ENCODE measurements around the gene CFAP210.

The CFAP210 gene

GRCh38 chr2:169713331-169713730 lies 19.1 kb upstream of the CFAP210 start:
- no peak overlapping the region for H3K9ac ChIP-seq (ENCODE audit: low read length)

GRCh38 chr2:169712791-169713227 lies 18.6 kb upstream of the CFAP210 start:
- no peak for TF ChIP-seq EZH2phosphoT487 (IDR thresholded peaks at IDR 0.05; ENCODE audit: low read depth)
- TF ChIP-seq, protein P1, sequence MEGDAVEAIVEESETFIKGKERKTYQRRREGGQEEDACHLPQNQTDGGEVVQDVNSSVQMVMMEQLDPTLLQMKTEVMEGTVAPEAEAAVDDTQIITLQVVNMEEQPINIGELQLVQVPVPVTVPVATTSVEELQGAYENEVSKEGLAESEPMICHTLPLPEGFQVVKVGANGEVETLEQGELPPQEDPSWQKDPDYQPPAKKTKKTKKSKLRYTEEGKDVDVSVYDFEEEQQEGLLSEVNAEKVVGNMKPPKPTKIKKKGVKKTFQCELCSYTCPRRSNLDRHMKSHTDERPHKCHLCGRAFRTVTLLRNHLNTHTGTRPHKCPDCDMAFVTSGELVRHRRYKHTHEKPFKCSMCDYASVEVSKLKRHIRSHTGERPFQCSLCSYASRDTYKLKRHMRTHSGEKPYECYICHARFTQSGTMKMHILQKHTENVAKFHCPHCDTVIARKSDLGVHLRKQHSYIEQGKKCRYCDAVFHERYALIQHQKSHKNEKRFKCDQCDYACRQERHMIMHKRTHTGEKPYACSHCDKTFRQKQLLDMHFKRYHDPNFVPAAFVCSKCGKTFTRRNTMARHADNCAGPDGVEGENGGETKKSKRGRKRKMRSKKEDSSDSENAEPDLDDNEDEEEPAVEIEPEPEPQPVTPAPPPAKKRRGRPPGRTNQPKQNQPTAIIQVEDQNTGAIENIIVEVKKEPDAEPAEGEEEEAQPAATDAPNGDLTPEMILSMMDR (IDR thresholded peaks at IDR 0.05; ENCODE audit: low read depth, low read length) = no peak

More at GRCh38 chr2:169713331-169713730, 19.1 kb upstream of the CFAP210 start:
- Histone ChIP-seq H3K27ac (ENCODE audit: low read length) (no peak overlapping the region), H3K79me2 (ENCODE audit: low read length) (no peaks in the 10 kb centered on the region), H3K4me3 (ENCODE audit: low read length) (no peak overlapping the region), H3K36me3 (replicated peaks; ENCODE audit: low read depth, low read length) (no peaks in the 10 kb centered on the region), H4K20me1 (ENCODE audit: insufficient read depth, low read length) (no peaks in the 10 kb centered on the region), H3K9me3 (ENCODE audit: insufficient read depth, low read length) (no peaks in the 10 kb centered on the region), H3K27me3 (ENCODE audit: low read depth, low read length) (no peaks in the 10 kb centered on the region), H3K4me2 (ENCODE audit: low read length) (no peak overlapping the region), H3K4me1 (ENCODE audit: low read length) (no peaks in the 10 kb centered on the region), H2AFZ (ENCODE audit: low read depth, low read length) (no peak overlapping the region)
- no peak for TF ChIP-seq EZH2phosphoT487 (IDR thresholded peaks at IDR 0.05; ENCODE audit: low read depth)
- TF ChIP-seq, protein P1 (IDR thresholded peaks at IDR 0.05; ENCODE audit: low read depth, low read length) = no peak

DNA sequence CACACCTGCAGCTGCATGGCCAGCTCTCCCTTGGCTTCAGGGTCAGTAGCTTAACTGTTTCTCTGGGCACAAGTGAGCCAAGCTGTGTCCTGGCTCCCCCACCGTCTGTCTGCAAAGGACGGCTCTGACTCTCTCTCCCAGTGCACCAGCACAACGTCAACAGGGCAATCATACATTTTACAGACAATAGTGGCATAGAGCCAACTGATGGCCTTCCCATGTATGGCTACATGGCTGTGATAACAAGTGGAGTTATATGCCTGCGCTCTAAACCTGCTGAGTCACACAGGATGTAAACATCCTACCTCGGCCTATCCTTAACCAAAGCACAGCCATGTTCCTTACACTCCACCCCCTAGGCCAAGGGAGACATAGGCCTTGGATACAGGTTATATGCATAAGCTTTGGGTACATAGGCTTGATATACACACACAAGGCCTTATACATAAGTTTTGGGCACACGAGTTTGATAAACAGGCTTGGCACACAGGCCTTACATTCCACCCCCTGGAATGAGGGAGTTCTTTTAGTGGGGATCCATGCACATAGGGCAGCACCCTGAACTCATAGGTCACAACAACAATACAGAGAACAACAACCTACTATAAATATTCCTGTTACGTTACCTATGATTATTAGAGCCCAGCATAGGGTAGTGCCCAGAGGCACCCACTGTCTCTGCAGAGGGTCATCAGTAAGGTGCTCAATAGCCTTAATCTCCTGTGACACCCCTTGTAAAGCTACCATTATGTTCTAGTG lies 17.7 kb upstream of the CFAP210 start:
- Histone ChIP-seq H3K9ac (ENCODE audit: low read length) (no peak overlapping the region), H3K79me2 (ENCODE audit: low read length) (no peaks in the 10 kb centered on the region), H2AFZ (ENCODE audit: low read depth, low read length) (no peak overlapping the region), H3K9me3 (ENCODE audit: insufficient read depth, low read length) (no peaks in the 10 kb centered on the region), H3K4me1 (ENCODE audit: low read length) (no peaks in the 10 kb centered on the region), H3K27ac (ENCODE audit: low read length) (no peak overlapping the region), H3K4me3 (ENCODE audit: low read length) (no peak overlapping the region), H3K36me3 (replicated peaks; ENCODE audit: low read depth, low read length) (no peaks in the 10 kb centered on the region), H3K4me2 (ENCODE audit: low read length) (no peak overlapping the region), H4K20me1 (ENCODE audit: insufficient read depth, low read length) (no peaks in the 10 kb centered on the region), H3K27me3 (ENCODE audit: low read depth, low read length) (no peaks in the 10 kb centered on the region)
- TF ChIP-seq, protein P1 (IDR thresholded peaks at IDR 0.05; ENCODE audit: low read depth, low read length) = no peak
- no peak for TF ChIP-seq EZH2phosphoT487 (IDR thresholded peaks at IDR 0.05; ENCODE audit: low read depth)

More at GRCh38 chr2:169712791-169713227, 18.6 kb upstream of the CFAP210 start:
- Histone ChIP-seq H3K4me3 (ENCODE audit: low read length) (no peak overlapping the region), H3K9ac (ENCODE audit: low read length) (no peak overlapping the region), H4K20me1 (ENCODE audit: insufficient read depth, low read length) (no peaks in the 10 kb centered on the region), H3K9me3 (ENCODE audit: insufficient read depth, low read length) (no peaks in the 10 kb centered on the region), H3K4me1 (ENCODE audit: low read length) (no peaks in the 10 kb centered on the region), H3K36me3 (replicated peaks; ENCODE audit: low read depth, low read length) (no peaks in the 10 kb centered on the region), H2AFZ (ENCODE audit: low read depth, low read length) (no peak overlapping the region), H3K4me2 (ENCODE audit: low read length) (no peak overlapping the region), H3K27me3 (ENCODE audit: low read depth, low read length) (no peaks in the 10 kb centered on the region), H3K79me2 (ENCODE audit: low read length) (no peaks in the 10 kb centered on the region), H3K27ac (ENCODE audit: low read length) (no peak overlapping the region)

- H3K9ac ChIP-seq (ENCODE audit: low read length) = no peak overlapping the region
Observed at GRCh38 chr2:169709981-169710380, 15.8 kb upstream of the CFAP210 start.

More at GRCh38 chr2:169709981-169710380, 15.8 kb upstream of the CFAP210 start:
- no peak overlapping the region for H3K4me2 ChIP-seq (ENCODE audit: low read length)
- H3K4me3 ChIP-seq (ENCODE audit: low read length) = no peak overlapping the region
- no peaks in the 10 kb centered on the region for H3K79me2 ChIP-seq (ENCODE audit: low read length)
- H3K27ac ChIP-seq (ENCODE audit: low read length) = no peak overlapping the region
- H2AFZ ChIP-seq (ENCODE audit: low read depth, low read length) = no peak overlapping the region
- H3K27me3 ChIP-seq (ENCODE audit: low read depth, low read length) = no peaks in the 10 kb centered on the region
- H4K20me1 ChIP-seq (ENCODE audit: insufficient read depth, low read length) = no peaks in the 10 kb centered on the region
- no peaks in the 10 kb centered on the region for H3K9me3 ChIP-seq (ENCODE audit: insufficient read depth, low read length)
- H3K36me3 ChIP-seq (replicated peaks; ENCODE audit: low read depth, low read length) = no peaks in the 10 kb centered on the region
- no peaks in the 10 kb centered on the region for H3K4me1 ChIP-seq (ENCODE audit: low read length)
- TF ChIP-seq EZH2phosphoT487 (IDR thresholded peaks at IDR 0.05; ENCODE audit: low read depth) = no peak
- TF ChIP-seq, protein P1 (IDR thresholded peaks at IDR 0.05; ENCODE audit: low read depth, low read length) = no peak
